Measurements from ENCODE around the gene ARCN1.

DNA sequence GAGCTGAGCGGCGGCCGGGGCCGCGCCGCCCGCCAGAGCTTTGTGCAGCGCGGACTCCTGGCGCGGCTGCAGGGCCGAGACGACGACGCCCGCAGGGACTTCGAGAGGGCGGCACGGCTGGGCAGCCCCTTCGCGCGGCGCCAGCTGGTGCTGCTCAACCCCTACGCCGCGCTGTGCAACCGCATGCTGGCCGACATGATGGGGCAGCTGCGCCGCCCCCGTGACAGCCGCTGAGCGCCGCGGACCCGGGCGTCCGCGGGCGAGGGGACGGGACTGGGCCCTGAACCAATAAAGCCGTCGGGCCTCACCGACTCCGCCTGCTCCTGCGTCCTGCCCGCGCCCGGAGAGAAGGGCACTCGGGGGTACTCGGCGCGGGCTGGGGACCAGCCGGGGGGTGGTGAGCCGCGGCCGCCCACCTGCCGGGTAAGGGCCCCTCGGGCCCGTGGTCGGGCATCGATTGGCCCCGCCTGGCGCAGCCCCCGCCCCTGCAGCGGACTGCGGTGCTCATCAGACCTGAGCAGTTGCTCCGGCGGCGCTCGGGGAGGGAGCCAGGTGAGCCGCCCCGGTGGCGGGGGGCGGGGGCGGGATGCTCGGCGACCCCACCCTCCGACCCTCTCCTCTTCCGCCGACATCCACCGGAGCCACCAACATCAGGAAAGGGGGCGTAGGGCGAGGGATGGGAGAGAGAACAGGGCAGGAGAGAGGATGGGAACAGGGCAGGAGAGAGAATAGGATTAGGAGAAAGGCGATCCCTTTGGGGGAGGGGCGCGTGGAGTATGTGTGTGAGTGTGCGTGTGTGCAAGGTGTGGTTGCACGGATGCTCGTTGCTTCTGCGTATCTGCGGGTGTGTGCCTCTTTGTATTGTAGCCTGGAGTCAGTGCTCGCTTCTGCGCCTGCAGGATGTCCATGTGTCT, 41.3 kb upstream of the ARCN1 start, which contains the start of gene TMEM25:
- TF ChIP-seq CTCF (IDR thresholded peaks at IDR 0.05): no peak
- peak in 1 of 4 donors; percentile 27 for TF ChIP-seq POLR2A (IDR thresholded peaks at IDR 0.05)

Data from esophagus squamous epithelium (tissue), 4 donors.